Measurements from ENCODE around the gene FBXO8.

- no peak for TF ChIP-seq CTCF (conservative IDR thresholded peaks at IDR 0.05)
- TF ChIP-seq EZH2 (IDR thresholded peaks at IDR 0.05; ENCODE audit: low read depth) = no peak
Observed at GRCh38 chr4:174332741-174333493, 49.5 kb upstream of the FBXO8 start.
